NK-92 treated with Interleukin-12 subunit alpha and Interleukin-12 subunit beta, amount 100 ng/mL, for 24 hours (cell line): ENCODE measurements around the gene ANXA8.
"Not testable (repeated sequence)": the region's sequence is repeated elsewhere in the genome, so short reads cannot be mapped to it uniquely, and the experiment has no call there.

ENCODE experiments used
- DNase-seq: peaks from one replicate; lab custom pipeline; 2025; lab: John Stamatoyannopoulos, UW

ANXA8 gene

GRCh38 chr10:47483923-47484322 lies at the start of gene ANXA8:
Gene ANXA8, minus strand, starts transcription at chr10:47484115. Its CDS starts 182 bp downstream, at chr10:47483933.
- not testable (repeated sequence) for DNase-seq

GRCh38 chr10:47523475-47523874 lies 39.6 kb upstream of the ANXA8 start, which contains the start of gene AGAP9:
Gene AGAP9, minus strand, starts transcription at chr10:47523638. Its CDS starts 112 bp downstream, at chr10:47523526.
- not testable (repeated sequence) for DNase-seq

DNA sequence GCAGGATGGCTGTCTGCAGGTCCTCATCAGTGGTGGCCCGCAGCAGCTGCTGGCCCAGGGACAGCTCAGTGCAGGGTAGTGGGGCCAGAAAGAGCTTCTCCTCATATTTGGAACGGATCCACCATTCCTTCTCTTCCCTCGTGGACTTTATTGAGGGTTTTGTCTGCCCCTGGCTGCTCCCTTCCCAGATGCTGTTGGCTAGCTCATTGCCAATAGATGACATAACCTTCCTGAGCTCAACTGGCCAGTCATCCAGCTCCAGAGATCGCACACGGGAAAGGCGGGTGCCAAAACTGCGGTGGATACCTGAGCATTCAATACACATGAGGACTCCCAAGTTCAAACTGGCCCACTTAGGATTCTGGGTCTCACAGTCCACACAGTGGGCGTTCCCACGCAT lies 18.4 kb upstream of the ANXA8 start:
- not testable (repeated sequence) for DNase-seq

DNA sequence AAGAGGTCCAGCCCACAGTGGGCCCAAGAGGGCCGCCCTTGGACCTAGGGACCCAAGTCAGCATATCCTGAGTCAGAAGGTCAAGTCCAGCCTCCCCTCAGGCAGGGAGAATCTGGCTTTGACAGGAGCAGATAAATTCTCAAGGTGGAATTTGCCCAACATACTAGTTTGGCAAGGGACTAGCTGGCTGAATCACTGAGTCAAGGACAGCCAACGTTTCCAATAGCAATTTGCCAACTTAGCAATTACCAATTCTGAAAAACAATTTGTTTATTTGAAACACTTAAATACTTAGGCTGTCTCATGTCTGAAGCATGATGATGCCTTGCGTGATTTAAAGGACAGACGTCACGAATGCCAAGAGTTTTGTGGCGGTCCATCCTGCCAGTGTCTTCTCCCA lies 10.3 kb upstream of the ANXA8 start:
- DNase-seq, result not testable (repeated sequence)

GRCh38 chr10:47491600-47491999 lies 7.7 kb upstream of the ANXA8 start, which contains the start of gene FAM25G:
Gene FAM25G, minus strand, starts transcription at chr10:47491700. Its CDS starts 26 bp downstream, at chr10:47491674.
- not testable (repeated sequence) for DNase-seq

DNA sequence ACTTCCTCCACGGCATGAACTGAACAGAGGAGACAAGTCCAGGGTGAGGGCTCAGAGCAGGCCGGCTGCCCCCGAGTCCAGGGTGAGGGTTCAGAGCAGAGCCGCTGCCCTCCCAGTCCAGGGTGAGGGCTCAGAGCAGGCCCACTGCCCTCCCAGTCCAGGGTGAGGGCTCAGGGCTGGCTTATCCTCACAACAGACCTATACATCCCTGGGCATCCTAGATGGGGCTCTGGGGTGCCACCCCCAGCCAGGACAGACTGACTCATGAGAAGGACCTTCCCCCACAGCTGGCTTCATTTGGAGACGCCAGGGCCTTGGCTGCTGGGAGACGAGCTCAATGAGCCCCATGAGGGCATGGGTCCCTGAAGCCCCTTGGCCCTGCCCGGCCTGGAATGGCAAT lies 5.7 kb upstream of the ANXA8 start:
- DNase-seq, result not testable (repeated sequence)

GRCh38 chr10:47485943-47486342 lies 2.0 kb upstream of the ANXA8 start:
- not testable (repeated sequence) for DNase-seq

DNA sequence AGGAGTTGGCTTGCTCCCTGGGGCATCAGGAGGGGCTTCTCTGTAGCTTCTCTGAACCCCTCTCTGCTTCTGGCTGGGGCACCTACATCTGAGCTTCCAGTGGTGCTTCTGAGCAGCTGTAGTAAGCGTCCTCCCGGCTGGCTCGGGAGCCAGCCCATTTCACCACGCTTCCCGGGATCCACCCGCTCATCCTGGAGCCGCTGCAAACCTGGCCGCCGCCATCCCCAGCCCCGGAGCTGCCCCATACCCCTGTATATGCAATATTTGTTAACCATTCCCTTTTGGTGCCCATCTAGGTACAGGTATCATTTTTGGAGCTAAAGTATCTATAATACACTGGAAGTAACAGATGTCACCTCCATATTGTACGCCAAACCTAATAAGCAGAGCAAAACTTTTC lies 871 bp upstream of the ANXA8 start:
- DNase-seq, result not testable (repeated sequence)

- DNase-seq, result not testable (repeated sequence)
These were observed 1.5 kb downstream of the ANXA8 start for GRCh38 chr10:47482367-47482766.

- not testable (repeated sequence) for DNase-seq
These were observed 2.1 kb downstream of the ANXA8 start for GRCh38 chr10:47481768-47482181.

- not testable (repeated sequence) for DNase-seq
These were observed 2.6 kb downstream of the ANXA8 start for GRCh38 chr10:47481182-47481766.

DNA sequence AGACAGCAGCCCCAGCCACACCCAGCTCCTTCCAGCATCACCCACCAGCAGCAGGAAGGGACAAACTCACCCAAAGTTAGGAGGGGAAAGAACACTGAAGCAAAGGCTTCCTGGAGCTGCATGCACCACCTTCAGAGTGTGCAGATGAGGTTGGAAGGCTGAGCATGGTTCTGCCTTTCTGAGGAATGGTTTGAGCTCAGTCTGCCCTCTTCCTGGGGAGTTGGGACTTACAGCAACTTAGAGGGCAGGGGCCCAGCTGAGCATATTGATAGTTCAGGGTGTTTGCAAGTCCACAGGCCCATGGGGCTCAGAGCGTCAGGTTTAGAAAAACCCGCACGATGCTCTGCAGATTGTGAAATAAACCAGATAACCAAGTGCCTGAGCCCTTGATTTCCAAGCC lies 3.8 kb downstream of the ANXA8 start:
- DNase-seq, result not testable (repeated sequence)

GRCh38 chr10:47478114-47478513 lies 5.8 kb downstream of the ANXA8 start:
- not testable (repeated sequence) for DNase-seq

DNA sequence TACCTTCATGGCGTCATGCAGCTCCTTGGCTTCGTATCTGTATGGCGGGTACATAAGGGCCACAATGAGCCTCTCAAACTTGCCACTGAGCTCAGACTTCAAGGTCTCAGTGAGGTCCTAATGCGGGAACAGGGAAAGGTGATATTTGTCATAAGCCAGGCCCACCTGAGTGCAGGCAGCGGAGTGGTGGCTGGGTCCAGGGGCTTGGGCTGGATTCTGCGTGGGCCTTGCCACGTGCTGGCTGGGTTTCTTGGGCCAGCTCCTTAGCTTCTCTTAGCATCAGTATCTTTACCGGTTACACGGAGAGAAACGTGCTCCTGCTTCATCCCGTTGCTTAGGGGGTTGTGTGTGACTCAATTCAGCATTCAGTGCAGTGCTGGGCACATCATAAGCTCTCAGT lies 6.8 kb downstream of the ANXA8 start:
- DNase-seq, result not testable (repeated sequence)

DNA sequence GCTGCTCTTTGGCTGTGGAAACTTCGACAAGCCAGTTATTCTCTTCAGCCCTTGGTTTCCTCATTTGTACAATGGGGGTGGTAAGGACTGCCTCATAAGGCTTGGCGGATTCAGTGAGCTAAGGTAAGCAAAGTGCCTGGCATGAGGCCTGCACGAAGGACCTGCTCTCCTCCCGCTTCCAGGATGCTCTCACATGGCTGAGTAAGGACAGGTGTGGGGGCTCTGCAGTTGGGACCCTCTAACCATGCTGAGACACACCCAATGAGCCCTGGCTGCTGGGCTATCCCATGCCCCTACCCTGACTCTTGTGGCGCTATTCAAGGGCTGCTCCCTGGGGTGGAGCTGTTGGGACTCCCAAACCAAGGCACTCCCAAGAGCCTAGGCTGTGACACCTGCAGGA lies 8.8 kb downstream of the ANXA8 start:
- DNase-seq, result not testable (repeated sequence)

DNA sequence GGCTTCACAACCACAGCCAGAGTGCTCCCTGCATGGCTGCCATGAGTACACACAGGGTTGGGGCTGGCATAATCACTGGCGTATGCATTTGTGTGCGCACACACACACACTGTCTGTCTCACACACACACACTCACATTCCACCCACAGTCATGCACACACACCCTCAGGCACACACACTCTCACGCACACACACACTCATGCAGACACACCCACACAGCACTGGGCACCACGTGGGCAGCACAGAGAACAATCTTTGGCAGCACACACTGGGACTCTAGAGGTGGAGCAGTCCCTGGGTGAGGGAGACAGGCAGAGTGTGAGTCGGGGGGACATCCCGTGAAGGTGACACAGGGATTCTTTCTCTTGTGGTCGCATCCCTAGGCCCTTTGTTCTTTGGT lies 10.4 kb downstream of the ANXA8 start:
- not testable (repeated sequence) for DNase-seq

DNA sequence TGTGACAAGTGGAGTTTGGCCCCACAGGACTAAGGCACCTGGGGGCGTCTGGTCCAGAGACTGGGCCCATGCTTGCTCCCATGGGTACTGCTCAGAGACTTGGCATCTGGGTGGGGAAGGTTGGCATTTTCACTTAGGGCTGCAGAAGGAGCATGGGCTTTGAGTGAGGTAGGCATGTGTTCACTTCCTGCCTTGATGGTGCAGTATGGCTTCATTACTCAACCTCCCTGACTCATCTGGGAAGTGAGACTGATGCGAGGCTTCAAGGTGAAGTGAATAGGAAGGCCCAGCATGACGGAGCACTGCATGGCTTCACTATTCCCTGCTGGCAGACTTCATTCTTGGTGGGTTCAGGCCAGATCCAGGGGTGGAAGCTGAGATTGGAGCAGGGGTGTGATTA lies 11.3 kb downstream of the ANXA8 start:
- DNase-seq, result not testable (repeated sequence)

DNA sequence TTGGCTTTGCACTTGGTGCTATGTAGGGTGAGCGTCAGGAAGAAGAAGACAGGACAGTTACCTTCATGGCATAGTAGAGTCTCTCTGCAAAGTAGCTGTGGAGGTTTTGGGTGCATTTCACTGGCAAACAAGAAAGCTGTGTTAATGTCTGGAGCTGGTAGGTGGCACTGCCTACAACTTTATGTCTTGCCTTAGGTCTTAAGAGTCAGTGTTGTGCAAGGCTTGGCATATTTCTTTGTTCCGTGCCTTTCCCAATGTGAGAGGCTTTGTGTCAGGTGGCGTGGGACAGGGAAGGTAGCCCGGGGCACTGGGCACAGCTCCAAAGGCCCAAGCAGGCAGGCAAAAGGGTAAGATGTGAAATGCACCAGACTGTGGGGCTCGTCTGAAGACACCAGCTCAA lies 11.8 kb downstream of the ANXA8 start:
- DNase-seq, result not testable (repeated sequence)

DNA sequence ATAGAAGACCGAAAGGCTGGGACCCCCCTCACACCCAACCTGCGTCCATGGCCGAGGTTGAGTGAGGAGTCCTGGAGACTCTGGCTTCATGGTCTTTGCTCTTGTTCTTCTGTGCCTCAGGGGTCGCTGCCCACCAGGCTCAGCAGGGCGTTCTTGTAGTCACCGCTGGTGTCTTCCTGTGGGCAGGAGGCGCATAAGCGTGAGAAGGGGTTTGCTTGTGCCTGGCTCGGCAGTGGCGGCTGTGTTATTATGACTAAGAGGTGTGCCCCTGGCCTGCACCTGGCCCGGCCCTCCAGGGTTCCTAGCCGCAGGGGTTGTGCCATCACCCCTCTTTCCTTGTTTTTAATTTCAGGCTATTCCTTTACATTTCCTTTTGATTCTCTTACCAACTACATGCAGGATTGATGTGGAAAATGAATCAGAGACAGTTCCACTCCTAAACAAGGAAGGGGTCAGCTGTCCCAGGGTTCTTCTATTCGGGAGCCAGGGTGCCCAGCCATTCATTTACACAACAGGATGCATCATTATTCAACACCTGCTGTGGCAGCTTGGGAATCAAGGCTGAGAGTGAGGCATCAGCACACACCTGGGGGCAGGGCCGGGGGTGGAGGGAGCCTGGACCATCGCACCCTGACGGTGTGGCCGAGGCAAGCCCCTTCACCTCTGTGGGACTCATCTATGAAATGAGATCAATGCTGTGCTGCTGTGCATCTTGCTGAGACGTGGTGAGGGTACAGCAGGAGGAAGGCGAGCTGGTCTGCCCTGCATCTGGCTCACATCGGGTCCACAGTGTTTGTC lies 15.0 kb downstream of the ANXA8 start:
- DNase-seq, result not testable (repeated sequence)

DNA sequence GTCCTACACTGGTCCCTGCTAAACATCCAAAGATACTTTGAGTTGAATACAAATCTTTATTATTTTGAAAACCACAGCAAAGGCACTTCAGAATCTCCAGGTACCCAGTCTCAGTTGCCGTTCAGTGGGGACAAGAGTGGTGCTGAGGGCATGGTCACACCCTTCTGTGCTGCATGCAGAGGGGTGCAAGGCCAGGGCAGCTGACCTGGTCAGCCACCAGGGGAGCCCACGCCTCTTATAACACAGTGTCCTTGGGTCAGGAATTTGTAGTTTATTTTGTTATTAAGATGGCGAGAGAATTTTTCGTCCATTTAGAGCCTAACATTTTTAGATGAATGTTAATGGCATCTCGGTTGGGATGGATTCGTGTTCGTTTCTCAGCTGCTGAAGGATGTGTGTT lies 16.0 kb downstream of the ANXA8 start:
- not testable (repeated sequence) for DNase-seq

DNA sequence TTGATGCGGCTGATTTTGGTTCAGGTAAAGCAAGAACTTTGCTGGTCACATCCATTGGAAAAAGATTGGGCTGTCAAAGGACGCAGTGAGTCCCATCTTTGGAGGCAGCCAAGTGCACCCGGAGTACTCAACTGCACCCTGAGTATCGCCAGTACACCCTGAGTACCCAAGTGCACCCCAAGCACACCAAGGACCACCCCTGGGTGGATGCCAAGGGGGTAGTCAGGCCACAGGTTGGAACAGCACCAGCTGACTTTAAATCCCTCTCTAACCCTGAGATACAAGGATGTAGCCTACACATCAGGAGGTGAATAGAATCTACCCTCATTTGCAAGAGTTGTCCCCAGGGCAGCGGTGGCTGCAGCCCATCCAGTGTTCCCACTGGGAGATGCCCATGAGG lies 16.5 kb downstream of the ANXA8 start:
- DNase-seq, result not testable (repeated sequence)

- not testable (repeated sequence) for DNase-seq
These were observed 18.5 kb downstream of the ANXA8 start for GRCh38 chr10:47465216-47465917.
